ENCODE measurements around the gene PDCD2.

DNA sequence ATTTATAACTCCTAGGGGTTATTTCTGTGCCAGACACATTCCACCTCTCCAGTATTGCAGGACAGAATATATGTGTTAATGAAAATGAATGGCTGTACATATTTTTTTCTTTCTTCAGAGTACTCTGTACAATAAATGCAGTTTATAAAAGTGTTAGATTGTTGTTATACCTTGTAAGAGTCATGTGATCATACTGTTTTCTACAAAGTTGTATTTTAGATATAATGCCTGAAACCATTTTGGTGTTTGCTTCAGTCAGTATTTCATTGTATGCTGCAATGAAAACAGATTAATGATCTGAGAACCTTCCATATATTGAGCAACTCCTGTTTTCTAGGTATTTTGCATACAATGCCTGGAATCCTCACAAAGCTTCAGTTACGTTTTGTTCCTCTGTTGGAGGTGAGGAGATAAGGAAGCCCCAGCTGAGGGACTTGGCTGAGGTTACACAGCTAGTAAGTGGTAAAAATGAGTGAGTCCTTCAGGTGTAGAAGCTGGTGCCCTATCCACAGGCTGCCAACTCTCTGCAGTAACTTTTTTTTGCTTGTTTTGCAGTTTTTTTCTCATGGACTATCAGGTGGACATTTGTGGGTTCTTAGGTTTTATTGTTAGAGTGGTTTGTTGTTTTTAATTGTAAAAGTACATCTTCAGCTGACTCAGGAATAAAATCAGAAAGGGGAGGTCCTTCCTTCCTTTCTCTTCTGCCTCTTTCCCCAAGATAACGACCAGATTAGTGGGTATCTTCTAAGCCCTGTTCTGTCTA, 11.6 kb downstream of the PDCD2 start:
- TF ChIP-seq, protein P1, sequence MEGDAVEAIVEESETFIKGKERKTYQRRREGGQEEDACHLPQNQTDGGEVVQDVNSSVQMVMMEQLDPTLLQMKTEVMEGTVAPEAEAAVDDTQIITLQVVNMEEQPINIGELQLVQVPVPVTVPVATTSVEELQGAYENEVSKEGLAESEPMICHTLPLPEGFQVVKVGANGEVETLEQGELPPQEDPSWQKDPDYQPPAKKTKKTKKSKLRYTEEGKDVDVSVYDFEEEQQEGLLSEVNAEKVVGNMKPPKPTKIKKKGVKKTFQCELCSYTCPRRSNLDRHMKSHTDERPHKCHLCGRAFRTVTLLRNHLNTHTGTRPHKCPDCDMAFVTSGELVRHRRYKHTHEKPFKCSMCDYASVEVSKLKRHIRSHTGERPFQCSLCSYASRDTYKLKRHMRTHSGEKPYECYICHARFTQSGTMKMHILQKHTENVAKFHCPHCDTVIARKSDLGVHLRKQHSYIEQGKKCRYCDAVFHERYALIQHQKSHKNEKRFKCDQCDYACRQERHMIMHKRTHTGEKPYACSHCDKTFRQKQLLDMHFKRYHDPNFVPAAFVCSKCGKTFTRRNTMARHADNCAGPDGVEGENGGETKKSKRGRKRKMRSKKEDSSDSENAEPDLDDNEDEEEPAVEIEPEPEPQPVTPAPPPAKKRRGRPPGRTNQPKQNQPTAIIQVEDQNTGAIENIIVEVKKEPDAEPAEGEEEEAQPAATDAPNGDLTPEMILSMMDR (IDR thresholded peaks at IDR 0.05) = no peak
- TF ChIP-seq, protein P2, sequence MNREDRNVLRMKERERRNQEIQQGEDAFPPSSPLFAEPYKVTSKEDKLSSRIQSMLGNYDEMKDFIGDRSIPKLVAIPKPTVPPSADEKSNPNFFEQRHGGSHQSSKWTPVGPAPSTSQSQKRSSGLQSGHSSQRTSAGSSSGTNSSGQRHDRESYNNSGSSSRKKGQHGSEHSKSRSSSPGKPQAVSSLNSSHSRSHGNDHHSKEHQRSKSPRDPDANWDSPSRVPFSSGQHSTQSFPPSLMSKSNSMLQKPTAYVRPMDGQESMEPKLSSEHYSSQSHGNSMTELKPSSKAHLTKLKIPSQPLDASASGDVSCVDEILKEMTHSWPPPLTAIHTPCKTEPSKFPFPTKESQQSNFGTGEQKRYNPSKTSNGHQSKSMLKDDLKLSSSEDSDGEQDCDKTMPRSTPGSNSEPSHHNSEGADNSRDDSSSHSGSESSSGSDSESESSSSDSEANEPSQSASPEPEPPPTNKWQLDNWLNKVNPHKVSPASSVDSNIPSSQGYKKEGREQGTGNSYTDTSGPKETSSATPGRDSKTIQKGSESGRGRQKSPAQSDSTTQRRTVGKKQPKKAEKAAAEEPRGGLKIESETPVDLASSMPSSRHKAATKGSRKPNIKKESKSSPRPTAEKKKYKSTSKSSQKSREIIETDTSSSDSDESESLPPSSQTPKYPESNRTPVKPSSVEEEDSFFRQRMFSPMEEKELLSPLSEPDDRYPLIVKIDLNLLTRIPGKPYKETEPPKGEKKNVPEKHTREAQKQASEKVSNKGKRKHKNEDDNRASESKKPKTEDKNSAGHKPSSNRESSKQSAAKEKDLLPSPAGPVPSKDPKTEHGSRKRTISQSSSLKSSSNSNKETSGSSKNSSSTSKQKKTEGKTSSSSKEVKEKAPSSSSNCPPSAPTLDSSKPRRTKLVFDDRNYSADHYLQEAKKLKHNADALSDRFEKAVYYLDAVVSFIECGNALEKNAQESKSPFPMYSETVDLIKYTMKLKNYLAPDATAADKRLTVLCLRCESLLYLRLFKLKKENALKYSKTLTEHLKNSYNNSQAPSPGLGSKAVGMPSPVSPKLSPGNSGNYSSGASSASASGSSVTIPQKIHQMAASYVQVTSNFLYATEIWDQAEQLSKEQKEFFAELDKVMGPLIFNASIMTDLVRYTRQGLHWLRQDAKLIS (CRISPR knock-in tag; IDR thresholded peaks at IDR 0.05; ENCODE audit: borderline replicate concordance) = no peak
- TF ChIP-seq ZBTB21 (CRISPR knock-in tag; IDR thresholded peaks at IDR 0.05; ENCODE audit: borderline replicate concordance) (no peak), NR2C2 (CRISPR knock-in tag; IDR thresholded peaks at IDR 0.05) (no peak), CREM (CRISPR knock-in tag; IDR thresholded peaks at IDR 0.05) (no peak), ZNF138 (CRISPR knock-in tag; conservative IDR thresholded peaks at IDR 0.05) (no peak), CREB1 (CRISPR knock-in tag; IDR thresholded peaks at IDR 0.05) (no peak), NFE2L1 (CRISPR knock-in tag; IDR thresholded peaks at IDR 0.05) (no peak)
- TF ChIP-seq, protein P3, sequence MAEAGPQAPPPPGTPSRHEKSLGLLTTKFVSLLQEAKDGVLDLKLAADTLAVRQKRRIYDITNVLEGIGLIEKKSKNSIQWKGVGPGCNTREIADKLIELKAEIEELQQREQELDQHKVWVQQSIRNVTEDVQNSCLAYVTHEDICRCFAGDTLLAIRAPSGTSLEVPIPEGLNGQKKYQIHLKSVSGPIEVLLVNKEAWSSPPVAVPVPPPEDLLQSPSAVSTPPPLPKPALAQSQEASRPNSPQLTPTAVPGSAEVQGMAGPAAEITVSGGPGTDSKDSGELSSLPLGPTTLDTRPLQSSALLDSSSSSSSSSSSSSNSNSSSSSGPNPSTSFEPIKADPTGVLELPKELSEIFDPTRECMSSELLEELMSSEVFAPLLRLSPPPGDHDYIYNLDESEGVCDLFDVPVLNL (CRISPR knock-in tag; IDR thresholded peaks at IDR 0.05; ENCODE audit: borderline replicate concordance, low read depth) = no peak
- TF ChIP-seq, protein P4, sequence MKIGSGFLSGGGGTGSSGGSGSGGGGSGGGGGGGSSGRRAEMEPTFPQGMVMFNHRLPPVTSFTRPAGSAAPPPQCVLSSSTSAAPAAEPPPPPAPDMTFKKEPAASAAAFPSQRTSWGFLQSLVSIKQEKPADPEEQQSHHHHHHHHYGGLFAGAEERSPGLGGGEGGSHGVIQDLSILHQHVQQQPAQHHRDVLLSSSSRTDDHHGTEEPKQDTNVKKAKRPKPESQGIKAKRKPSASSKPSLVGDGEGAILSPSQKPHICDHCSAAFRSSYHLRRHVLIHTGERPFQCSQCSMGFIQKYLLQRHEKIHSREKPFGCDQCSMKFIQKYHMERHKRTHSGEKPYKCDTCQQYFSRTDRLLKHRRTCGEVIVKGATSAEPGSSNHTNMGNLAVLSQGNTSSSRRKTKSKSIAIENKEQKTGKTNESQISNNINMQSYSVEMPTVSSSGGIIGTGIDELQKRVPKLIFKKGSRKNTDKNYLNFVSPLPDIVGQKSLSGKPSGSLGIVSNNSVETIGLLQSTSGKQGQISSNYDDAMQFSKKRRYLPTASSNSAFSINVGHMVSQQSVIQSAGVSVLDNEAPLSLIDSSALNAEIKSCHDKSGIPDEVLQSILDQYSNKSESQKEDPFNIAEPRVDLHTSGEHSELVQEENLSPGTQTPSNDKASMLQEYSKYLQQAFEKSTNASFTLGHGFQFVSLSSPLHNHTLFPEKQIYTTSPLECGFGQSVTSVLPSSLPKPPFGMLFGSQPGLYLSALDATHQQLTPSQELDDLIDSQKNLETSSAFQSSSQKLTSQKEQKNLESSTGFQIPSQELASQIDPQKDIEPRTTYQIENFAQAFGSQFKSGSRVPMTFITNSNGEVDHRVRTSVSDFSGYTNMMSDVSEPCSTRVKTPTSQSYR (CRISPR knock-in tag; IDR thresholded peaks at IDR 0.05) = no peak
- TF ChIP-seq, protein P5, sequence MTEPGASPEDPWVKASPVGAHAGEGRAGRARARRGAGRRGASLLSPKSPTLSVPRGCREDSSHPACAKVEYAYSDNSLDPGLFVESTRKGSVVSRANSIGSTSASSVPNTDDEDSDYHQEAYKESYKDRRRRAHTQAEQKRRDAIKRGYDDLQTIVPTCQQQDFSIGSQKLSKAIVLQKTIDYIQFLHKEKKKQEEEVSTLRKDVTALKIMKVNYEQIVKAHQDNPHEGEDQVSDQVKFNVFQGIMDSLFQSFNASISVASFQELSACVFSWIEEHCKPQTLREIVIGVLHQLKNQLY (CRISPR knock-in tag; IDR thresholded peaks at IDR 0.05) = no peak
